C4-2B (cell line): ENCODE measurements around the gene ATM.

Source experiments
- ZFX ChIP-seq: fragments of 450-650 bp; IDR thresholded peaks from 2 replicates; pipeline ENCODE4 v1.6.1; 2017
- TF ChIP-seq, protein P1 (sequence below): fragments of 450-650 bp; conservative IDR thresholded peaks from 2 replicates; pipeline ENCODE4 v1.5.1; 2017; ENCODE audit warnings: mild to moderate bottlenecking

DNA sequence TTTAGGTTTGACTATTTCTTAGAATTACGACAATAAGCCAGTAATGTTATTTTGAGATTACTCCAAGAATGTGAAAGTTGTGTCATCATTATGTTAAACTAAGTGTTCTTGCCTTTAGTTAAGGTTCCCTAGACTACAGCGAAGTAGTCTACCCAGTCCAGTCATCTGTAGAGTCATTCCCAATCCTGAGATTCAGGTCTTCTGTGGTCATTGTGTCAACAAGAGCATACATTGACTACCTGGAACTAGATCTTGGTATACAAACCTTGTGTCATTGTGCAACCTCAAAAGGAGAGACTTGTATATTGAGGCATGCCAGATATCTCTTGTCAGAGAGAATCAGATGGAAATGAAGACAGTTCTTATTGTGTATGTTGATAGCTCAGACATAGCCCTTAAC is 115.9 kb downstream of the ATM start:
- TF ChIP-seq, protein P1, sequence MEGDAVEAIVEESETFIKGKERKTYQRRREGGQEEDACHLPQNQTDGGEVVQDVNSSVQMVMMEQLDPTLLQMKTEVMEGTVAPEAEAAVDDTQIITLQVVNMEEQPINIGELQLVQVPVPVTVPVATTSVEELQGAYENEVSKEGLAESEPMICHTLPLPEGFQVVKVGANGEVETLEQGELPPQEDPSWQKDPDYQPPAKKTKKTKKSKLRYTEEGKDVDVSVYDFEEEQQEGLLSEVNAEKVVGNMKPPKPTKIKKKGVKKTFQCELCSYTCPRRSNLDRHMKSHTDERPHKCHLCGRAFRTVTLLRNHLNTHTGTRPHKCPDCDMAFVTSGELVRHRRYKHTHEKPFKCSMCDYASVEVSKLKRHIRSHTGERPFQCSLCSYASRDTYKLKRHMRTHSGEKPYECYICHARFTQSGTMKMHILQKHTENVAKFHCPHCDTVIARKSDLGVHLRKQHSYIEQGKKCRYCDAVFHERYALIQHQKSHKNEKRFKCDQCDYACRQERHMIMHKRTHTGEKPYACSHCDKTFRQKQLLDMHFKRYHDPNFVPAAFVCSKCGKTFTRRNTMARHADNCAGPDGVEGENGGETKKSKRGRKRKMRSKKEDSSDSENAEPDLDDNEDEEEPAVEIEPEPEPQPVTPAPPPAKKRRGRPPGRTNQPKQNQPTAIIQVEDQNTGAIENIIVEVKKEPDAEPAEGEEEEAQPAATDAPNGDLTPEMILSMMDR: no peak
- no peak for TF ChIP-seq ZFX
